ENCODE measurements around the gene S100A11. TPM values are rescaled to one million over a fixed set of nuclear protein-coding genes. Genes with fewer than 3 reads are reported as not detected.

The S100A11 gene
- total RNA-seq, 1 experiment from 2014 or later = 302 TPM

GRCh38 chr1:152013664-152014237 is 23.1 kb downstream of the S100A11 start:
- TF ChIP-seq CTCF (conservative IDR thresholded peaks at IDR 0.05) = peak; percentile 81
- no peak overlapping the region for H2BK12ac ChIP-seq (ENCODE audit: insufficient read length, low read depth, low read length)
- no peaks in the 10 kb centered on the region for H3K79me1 ChIP-seq (ENCODE audit: insufficient read depth, low read depth, low read length, poor library complexity, severe bottlenecking)
- H3K27me3 ChIP-seq (ENCODE audit: insufficient read depth, low read length) = no peaks in the 10 kb centered on the region
- no peak overlapping the region for H2AFZ ChIP-seq (ENCODE audit: low read length)
- Mint-ChIP-seq H3K4me3 (no peak overlapping the region), H3K27ac (no peak overlapping the region), H3K4me1 (peaks cover 15 to 25% of the 10 kb centered on the region in 2 experiments), H3K9me3 (no peaks in the 10 kb centered on the region), H3K27me3 (ENCODE audit: low read depth) (peaks cover 5% of the 10 kb centered on the region; the same call in 1 of the 2 replicates), H3K36me3 (ENCODE audit: insufficient read depth in 1 of 3, low read depth in 3 of 3) (no peaks in the 10 kb centered on the region)
- H4K5ac ChIP-seq (ENCODE audit: insufficient read length, low read depth, low read length) = no peak overlapping the region
- H4K20me1 ChIP-seq (ENCODE audit: control insufficient read depth, insufficient read depth, insufficient read length) = no peaks in the 10 kb centered on the region
- H4K8ac ChIP-seq (replicated peaks; ENCODE audit: insufficient read length, low read depth, low read length) = no peak overlapping the region
- no peak overlapping the region for H3K9ac ChIP-seq (ENCODE audit: extremely low read depth, insufficient read length, low read length)
- no peak overlapping the region for H2AK5ac ChIP-seq (ENCODE audit: insufficient read length, low read length)
- H3K4me1 ChIP-seq (ENCODE audit: insufficient read depth, low read length) = peaks cover 4% of the 10 kb centered on the region; the same call in 1 of the 2 replicates
- H3K9me3 ChIP-seq (ENCODE audit: control insufficient read depth, low read depth, low read length) = no peaks in the 10 kb centered on the region
- no peak overlapping the region for H3K27ac ChIP-seq (ENCODE audit: insufficient read length, low read depth, low read length)
- no peaks in the 10 kb centered on the region for H3K23me2 ChIP-seq (ENCODE audit: insufficient read length, low read depth, low read length, poor library complexity, severe bottlenecking)
- no peak overlapping the region for H3K4ac ChIP-seq (ENCODE audit: low read depth, low read length)
- no peak overlapping the region for H2BK120ac ChIP-seq (ENCODE audit: low read depth, low read length, poor library complexity, severe bottlenecking)
- H4K91ac ChIP-seq (ENCODE audit: insufficient read length, low read depth, low read length) = no peak overlapping the region
- H3K79me2 ChIP-seq (ENCODE audit: insufficient read depth, low read length) = no peaks in the 10 kb centered on the region
- H2BK20ac ChIP-seq (ENCODE audit: low read depth, low read length, poor library complexity, severe bottlenecking) = no peak overlapping the region
- no CpG with 5 or more reads among the region's 3 CpGs for WGBS (ENCODE audit: extremely low coverage, insufficient read length, low lambda C conversion rate)
- DNase-seq = peak; percentile 83
- H2BK15ac ChIP-seq (ENCODE audit: low read depth, low read length) = no peak overlapping the region
- no peak overlapping the region for H3K23ac ChIP-seq (ENCODE audit: insufficient read length, low read depth, low read length)
- H3K4me2 ChIP-seq (ENCODE audit: insufficient read depth, insufficient read length, low read length) = no peak overlapping the region
- no peak overlapping the region for H3K14ac ChIP-seq (ENCODE audit: insufficient read depth, low read length)
- H3K56ac ChIP-seq (ENCODE audit: insufficient read length, low read depth, low read length) = no peak overlapping the region
- no peak overlapping the region for H3K18ac ChIP-seq (ENCODE audit: insufficient read length, low read depth, low read length)
- H2BK5ac ChIP-seq (ENCODE audit: insufficient read length, low read length) = no peak overlapping the region
- no peak overlapping the region for H3T11ph ChIP-seq (ENCODE audit: low read length)
